D721Med (cell line): ENCODE data around the gene SLC15A1.

Experiments used
- DNase-seq: peaks from one replicate; pipeline ENCODE4 v3.0.0; 2011; ENCODE audit warnings: low spot score; ENCODE audit not compliant: insufficient read length
- FAIRE-seq: peaks from 2 replicates; lab custom pipeline; 2011; peaks lifted over from hg19 to GRCh38; lab: Jason Lieb, UNC
- CTCF ChIP-seq: IDR thresholded peaks from 2 replicates; pipeline ENCODE4 v1.5.1; 2012; ENCODE audit warnings: mild to moderate bottlenecking, control low read depth; ENCODE audit not compliant: insufficient read depth; ENCODE audit errors: missing control alignments

The SLC15A1 gene

GRCh38 chr13:98722958-98723357 is 29.5 kb downstream of the SLC15A1 start:
- no peak for TF ChIP-seq CTCF
- DNase-seq, result no peak
- FAIRE-seq, result no peak

DNA sequence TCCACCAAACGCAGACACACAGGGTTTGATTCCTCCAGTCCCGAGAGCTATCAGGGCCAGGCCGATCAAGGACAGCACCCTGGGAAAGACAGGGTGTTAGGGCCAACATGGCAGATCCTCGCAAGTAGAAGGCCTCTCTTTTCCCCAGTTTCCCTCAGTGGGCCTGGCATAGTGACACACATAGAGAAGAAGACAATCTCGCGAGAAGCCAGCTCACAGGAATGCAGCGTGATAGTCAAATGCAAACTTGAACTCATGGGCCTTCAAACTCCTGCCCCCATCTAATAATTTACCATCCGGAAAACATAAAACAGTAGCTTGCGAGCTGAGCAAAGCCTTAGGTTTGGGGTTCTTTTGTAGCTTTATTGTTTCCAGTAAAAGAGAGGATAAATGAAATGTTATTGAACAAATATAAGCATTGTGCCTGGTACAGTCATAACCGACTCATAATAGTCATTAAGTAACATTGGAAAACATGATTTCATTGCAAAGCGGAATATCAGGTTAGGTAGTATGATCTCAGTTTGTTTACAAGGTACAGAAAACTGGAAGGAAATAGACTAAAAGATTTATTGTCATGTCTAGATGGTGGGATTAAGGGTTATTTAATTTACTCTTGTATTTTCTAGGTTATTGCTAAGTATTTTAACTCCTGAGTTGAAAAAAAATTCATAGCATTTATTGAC is 30.5 kb downstream of the SLC15A1 start:
- FAIRE-seq, result no peak
- no peak for DNase-seq
- TF ChIP-seq CTCF, result no peak

- TF ChIP-seq CTCF, result no peak
- DNase-seq (no peak), FAIRE-seq (no peak)
These were observed 32.8 kb downstream of the SLC15A1 start for GRCh38 chr13:98719527-98720250.

GRCh38 chr13:98717891-98718290 is 34.6 kb downstream of the SLC15A1 start:
- FAIRE-seq (no peak), DNase-seq (no peak)
- TF ChIP-seq CTCF, result no peak

GRCh38 chr13:98717256-98717655 is 35.2 kb downstream of the SLC15A1 start:
- no peak for TF ChIP-seq CTCF
- FAIRE-seq, result no peak
- no peak for DNase-seq

DNA sequence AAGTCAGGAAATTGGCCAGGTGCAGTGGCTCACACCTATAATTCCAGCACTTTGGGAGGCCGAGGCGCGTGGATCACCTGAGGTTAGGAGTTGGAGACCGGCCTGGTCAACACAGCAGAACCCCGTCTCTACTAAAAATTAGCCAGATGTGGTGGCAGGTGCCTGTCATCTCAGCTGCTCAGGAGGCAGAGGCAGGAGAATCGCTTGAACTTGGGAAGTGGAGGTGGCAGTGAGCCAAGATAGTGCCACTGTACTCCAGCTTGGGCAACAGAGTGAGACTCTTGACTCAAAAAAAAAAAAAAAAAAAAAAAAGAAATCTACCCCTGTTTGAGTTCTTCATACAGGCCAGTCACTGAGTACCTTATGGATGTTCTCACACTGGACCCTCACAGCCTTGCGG is 42.0 kb downstream of the SLC15A1 start:
- FAIRE-seq, result no peak
- DNase-seq, result no peak
- no peak for TF ChIP-seq CTCF
